HG03097 (cell line): ENCODE data around the gene GLB1L2.

ENCODE experiments used
- ATAC-seq: cut with Tn5 transposase; IDR thresholded peaks from one replicate; pipeline ENCODE4 v1.9.1; 2021; ENCODE audit not compliant: unreplicated experiment, low FRiP score

Gene GLB1L2

GRCh38 chr11:134417871-134418840 is 86.4 kb downstream of the GLB1L2 start:
- ATAC-seq: no peak

GRCh38 chr11:134423106-134423505 is 91.3 kb downstream of the GLB1L2 start:
- ATAC-seq: no peak

GRCh38 chr11:134425413-134425812 is 93.6 kb downstream of the GLB1L2 start:
- ATAC-seq: no peak
